Fibroblast of peridontal ligament (primary cell): ENCODE measurements around the gene TPH2.

Experiments
- DNase-seq: peaks from one replicate; pipeline ENCODE4 v3.0.0-alpha.2; 2010; ENCODE audit errors: extremely low read depth

TPH2 gene

GRCh38 chr12:72033991-72034390, 95.3 kb downstream of the TPH2 start:
- no peak for DNase-seq

GRCh38 chr12:72035625-72036024, 97.0 kb downstream of the TPH2 start:
- no peak for DNase-seq

- no peak for DNase-seq
Observed at GRCh38 chr12:72036393-72036792, 97.7 kb downstream of the TPH2 start.

GRCh38 chr12:72037006-72037795, 98.6 kb downstream of the TPH2 start:
- DNase-seq, result no peak

GRCh38 chr12:72041811-72042210, 103.2 kb downstream of the TPH2 start:
- no peak for DNase-seq

- DNase-seq, result no peak
Observed at GRCh38 chr12:72053604-72054003, 115.0 kb downstream of the TPH2 start.

GRCh38 chr12:72054511-72054910, 115.9 kb downstream of the TPH2 start:
- DNase-seq, result no peak

GRCh38 chr12:72057330-72057914, 118.8 kb downstream of the TPH2 start:
- no peak for DNase-seq

GRCh38 chr12:72063073-72063472, 124.4 kb downstream of the TPH2 start:
- DNase-seq, result no peak

GRCh38 chr12:72071030-72071429, 132.4 kb downstream of the TPH2 start:
- DNase-seq, result no peak

GRCh38 chr12:72072592-72073212, 134.1 kb downstream of the TPH2 start:
- no peak for DNase-seq

- DNase-seq, result no peak
Observed at GRCh38 chr12:72074065-72074464, 135.4 kb downstream of the TPH2 start.

GRCh38 chr12:72074956-72075355, 136.3 kb downstream of the TPH2 start:
- DNase-seq, result no peak

GRCh38 chr12:72075401-72075800, 136.8 kb downstream of the TPH2 start:
- no peak for DNase-seq

GRCh38 chr12:72075891-72076557, 137.4 kb downstream of the TPH2 start:
- DNase-seq, result no peak

GRCh38 chr12:72076558-72076915, 137.9 kb downstream of the TPH2 start:
- no peak for DNase-seq

GRCh38 chr12:72077111-72077820, 138.6 kb downstream of the TPH2 start:
- no peak for DNase-seq

- DNase-seq, result no peak
Observed at GRCh38 chr12:72081777-72082176, 143.1 kb downstream of the TPH2 start.
